GM10248 (cell line): ENCODE results near the gene LRRFIP1.

Source experiments
- CTCF ChIA-PET: fragments of 300-600 bp; sonication (Branson Sonifier 250); formaldehyde crosslinking; extraction: SDS; loops from one replicate; lab custom pipeline; 2021; ENCODE audit warnings: antibody characterized with exemption; lab: Yijun Ruan, JAX
- POLR2A ChIA-PET: fragments of 350-650 bp; sonication (Branson Sonifier 250); formaldehyde crosslinking; extraction: SDS; loops from one replicate; lab custom pipeline; 2020; ENCODE audit warnings: antibody characterized with exemption; lab: Yijun Ruan, JAX
- DNase-seq: peaks from one replicate; pipeline ENCODE4 v3.0.0; 2012; ENCODE audit errors: extremely low spot score
- CTCF ChIP-seq: IDR thresholded peaks from 2 replicates; pipeline ENCODE4 v1.5.1; 2012; ENCODE audit warnings: mild to moderate bottlenecking, low read depth; ENCODE audit errors: extremely low read depth, missing control alignments, control extremely low read depth

Gene LRRFIP1

GRCh38 chr2:237669628-237670392 lies 42.4 kb downstream of the LRRFIP1 start:
- ChIA-PET POLR2A (no interaction called here), CTCF (interaction anchor here (0.7 to 9.1 kb wide), 6 partner anchors 10 to 105 kb away, joined by 3 to 212 read pairs (median 4); no protein-coding TSS in a partner anchor)
- DNase-seq, result peak; percentile 74
- TF ChIP-seq CTCF, result no peak

GRCh38 chr2:237670641-237671040 lies 43.3 kb downstream of the LRRFIP1 start:
- no peak for TF ChIP-seq CTCF
- ChIA-PET CTCF (interaction anchor here (0.7 to 9.1 kb wide), 6 partner anchors 11 to 105 kb away, joined by 3 to 212 read pairs (median 4); no protein-coding TSS in a partner anchor), POLR2A (no interaction called here)
- no peak for DNase-seq

GRCh38 chr2:237671466-237672138 lies 44.2 kb downstream of the LRRFIP1 start:
- no peak for DNase-seq
- no peak for TF ChIP-seq CTCF
- ChIA-PET POLR2A (no interaction called here), CTCF (interaction anchor here (0.9 to 9.1 kb wide), 16 partner anchors 10 to 593 kb away, joined by 3 to 212 read pairs (median 10); no protein-coding TSS in a partner anchor)

DNA sequence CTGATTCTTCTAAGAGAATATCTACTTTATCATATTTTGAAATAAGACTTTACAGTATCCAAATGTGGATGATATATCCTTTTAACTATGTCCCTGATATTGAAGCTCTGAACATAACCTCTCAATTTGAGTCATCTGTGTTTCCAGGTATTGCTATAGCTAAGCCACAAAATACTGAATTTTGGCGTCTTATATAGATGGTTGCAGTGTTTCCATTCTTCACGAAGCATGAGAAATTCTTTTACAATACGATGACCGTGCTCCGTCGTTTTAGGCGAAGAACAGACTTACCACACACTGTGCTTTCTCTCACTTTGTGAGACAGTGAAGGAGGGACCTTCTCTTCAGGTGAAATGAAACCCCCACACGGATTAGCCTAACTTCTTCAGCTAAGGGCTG lies 45.3 kb downstream of the LRRFIP1 start:
- DNase-seq, result no peak
- ChIA-PET CTCF (interaction anchor here (0.7 to 9.1 kb wide), 23 partner anchors 9 to 1548 kb away, joined by 3 to 212 read pairs (median 7); no protein-coding TSS in a partner anchor), POLR2A (no interaction called here)
- TF ChIP-seq CTCF, result no peak

GRCh38 chr2:237673130-237674001 lies 46.0 kb downstream of the LRRFIP1 start:
- DNase-seq, result peak; percentile 58
- ChIA-PET CTCF (interaction anchor here (0.7 to 9.1 kb wide), 29 partner anchors 9 to 1548 kb away, joined by 3 to 212 read pairs (median 6); no protein-coding TSS in a partner anchor), POLR2A (interaction anchor here (0.9 kb wide), 1 partner anchor 14 kb away, joined by 4 read pairs; no protein-coding TSS in a partner anchor)
- peak; percentile 68 for TF ChIP-seq CTCF
